ENCODE results near the gene SCAND1. TPM values are rescaled to one million over a fixed set of nuclear protein-coding genes. Genes with fewer than 3 reads are reported as not detected.

The SCAND1 gene
- total RNA-seq, 1 donor from 2014 or later, result 31.9 TPM

- H3K36me3 ChIP-seq (ENCODE audit: control insufficient read depth, insufficient read depth, low read length), result peaks cover 3% of the 10 kb centered on the region
- FAIRE-seq (no peak), DNase-seq (ENCODE audit: low read depth) (no peak)
- no peak for TF ChIP-seq CTCF (IDR thresholded peaks at IDR 0.05; ENCODE audit: insufficient read depth, low read length, severe bottlenecking)
- H3K27me3 ChIP-seq (ENCODE audit: control insufficient read depth, insufficient read depth, low read length), result no peaks in the 10 kb centered on the region
- H3K4me3 ChIP-seq (ENCODE audit: low read depth, low read length), result no peak overlapping the region
Observed at GRCh38 chr20:35920523-35920922, 33.8 kb downstream of the SCAND1 start.

GRCh38 chr20:35918021-35918420 lies 36.3 kb downstream of the SCAND1 start:
- Histone ChIP-seq H3K27me3 (ENCODE audit: control insufficient read depth, insufficient read depth, low read length) (no peaks in the 10 kb centered on the region), H3K36me3 (ENCODE audit: control insufficient read depth, insufficient read depth, low read length) (peaks cover 9% of the 10 kb centered on the region), H3K4me3 (ENCODE audit: low read depth, low read length) (no peak overlapping the region)
- no peak for TF ChIP-seq CTCF (IDR thresholded peaks at IDR 0.05; ENCODE audit: insufficient read depth, low read length, severe bottlenecking)
- DNase-seq (ENCODE audit: low read depth) (no peak), FAIRE-seq (no peak)

- no peak for DNase-seq (ENCODE audit: low read depth)
- no peak overlapping the region for H3K4me3 ChIP-seq (ENCODE audit: low read depth, low read length)
- FAIRE-seq, result no peak
- TF ChIP-seq CTCF (IDR thresholded peaks at IDR 0.05; ENCODE audit: insufficient read depth, low read length, severe bottlenecking), result no peak
- no peaks in the 10 kb centered on the region for H3K27me3 ChIP-seq (ENCODE audit: control insufficient read depth, insufficient read depth, low read length)
- peaks cover 9% of the 10 kb centered on the region for H3K36me3 ChIP-seq (ENCODE audit: control insufficient read depth, insufficient read depth, low read length)
Observed at GRCh38 chr20:35917077-35917476, 37.2 kb downstream of the SCAND1 start.

GRCh38 chr20:35912881-35913280 lies 41.4 kb downstream of the SCAND1 start:
- Histone ChIP-seq H3K36me3 (ENCODE audit: control insufficient read depth, insufficient read depth, low read length) (peaks cover 6% of the 10 kb centered on the region), H3K27me3 (ENCODE audit: control insufficient read depth, insufficient read depth, low read length) (no peaks in the 10 kb centered on the region), H3K4me3 (ENCODE audit: low read depth, low read length) (no peak overlapping the region)
- no peak for TF ChIP-seq CTCF (IDR thresholded peaks at IDR 0.05; ENCODE audit: insufficient read depth, low read length, severe bottlenecking)
- FAIRE-seq (no peak), DNase-seq (ENCODE audit: low read depth) (no peak)

- no peak for DNase-seq (ENCODE audit: low read depth)
- no peak for TF ChIP-seq CTCF (IDR thresholded peaks at IDR 0.05; ENCODE audit: insufficient read depth, low read length, severe bottlenecking)
- H3K4me3 ChIP-seq (ENCODE audit: low read depth, low read length), result no peak overlapping the region
- no peak for FAIRE-seq
- no peaks in the 10 kb centered on the region for H3K27me3 ChIP-seq (ENCODE audit: control insufficient read depth, insufficient read depth, low read length)
- peaks cover 7% of the 10 kb centered on the region for H3K36me3 ChIP-seq (ENCODE audit: control insufficient read depth, insufficient read depth, low read length)
Observed at GRCh38 chr20:35910254-35910653, 44.0 kb downstream of the SCAND1 start.

- DNase-seq (ENCODE audit: low read depth), result no peak
- H3K27me3 ChIP-seq (ENCODE audit: control insufficient read depth, insufficient read depth, low read length), result no peaks in the 10 kb centered on the region
- no peak for FAIRE-seq
- no peak overlapping the region for H3K4me3 ChIP-seq (ENCODE audit: low read depth, low read length)
- H3K36me3 ChIP-seq (ENCODE audit: control insufficient read depth, insufficient read depth, low read length), result peaks cover 10% of the 10 kb centered on the region
- TF ChIP-seq CTCF (IDR thresholded peaks at IDR 0.05; ENCODE audit: insufficient read depth, low read length, severe bottlenecking), result no peak
Observed at GRCh38 chr20:35909796-35910195, 44.5 kb downstream of the SCAND1 start.
